ENCODE measurements around the gene PRUNE2. TPM values are rescaled to one million over a fixed set of nuclear protein-coding genes. Genes with fewer than 3 reads are reported as not detected.

PRUNE2 gene
- total and polyA plus RNA-seq, 9 of the 15 experiments (the other 6 are each of a cell fraction or from before 2014, with no cell fraction given), result 0.05 to 0.45 (median 0.18) TPM; not detected in 1

DNA sequence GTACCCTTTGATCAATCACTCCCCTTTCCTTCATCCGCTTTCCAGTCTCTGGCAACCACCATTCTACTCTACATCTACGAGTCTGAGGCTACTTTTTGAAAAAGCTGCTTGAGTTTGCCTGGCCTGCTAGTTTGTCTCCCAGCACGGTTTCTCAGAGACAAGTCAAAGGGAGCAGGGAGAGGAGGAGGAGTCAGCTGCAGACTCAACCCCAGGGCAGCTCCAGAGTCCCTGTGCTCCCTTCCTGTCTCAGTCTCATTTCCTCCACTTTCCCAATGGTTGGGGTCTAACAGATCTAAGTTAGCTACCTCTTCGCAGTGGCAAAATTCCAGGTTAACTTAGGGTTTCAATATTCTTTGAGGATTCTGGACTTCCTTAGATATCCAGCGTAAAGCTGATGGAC, 221.7 kb downstream of the PRUNE2 start:
- CTCF ChIA-PET (ENCODE audit: low intra/inter-chr PET ratio), result no interaction called here
- H3K4me2 ChIP-seq (ENCODE audit: insufficient read depth, low read length), result no peak overlapping the region
- H3K9me3 ChIP-seq (replicated peaks; ENCODE audit: control insufficient read depth, insufficient read depth, low read depth, low read length), result no peaks in the 10 kb centered on the region
- H2AFZ ChIP-seq (ENCODE audit: low read depth, low read length), result 0 out of 2 replicates have a peak overlapping the region, but pooled peaks have one; percentile 16
- no peaks in the 10 kb centered on the region; a peak in 1 of 5 replicates for H3K4me1 ChIP-seq (replicated peaks in 1 of 2; ENCODE audit: control insufficient read depth in 2 of 2, insufficient read depth in 2 of 2, low read length in 2 of 2)
- BruUV-seq (replicated peaks), result no TSS peak
- in situ Hi-C loops (cut with MboI) (no loop called here), intact Hi-C loops (cut with micrococcal nuclease) (no loop called here)
- H3K4me3 ChIP-seq, result no peak overlapping the region
- POLR2A ChIA-PET, result interaction anchor here (1.1 kb wide), 1 partner anchor 16 kb away, joined by 4 read pairs; no protein-coding TSS in a partner anchor
- WGBS (ENCODE audit: insufficient coverage, low coverage, missing lambda C conversion rate), result 31% methylated on average over 4 of the region's 5 CpGs
- H3K9ac ChIP-seq (ENCODE audit: insufficient read depth in 1 of 2, low read depth in 2 of 2, low read length in 2 of 2), result no peak overlapping the region
- ATAC-seq (no peak), FAIRE-seq (no peak), DNase-seq (ENCODE audit: extremely low read depth in 1 of 4, low spot score in 3 of 4) (no peak)
- TF ChIP-seq SRF (CRISPR knock-in tag; IDR thresholded peaks at IDR 0.05) (no peak), HDAC1 (IDR thresholded peaks at IDR 0.05) (no peak), HDAC2 (IDR thresholded peaks at IDR 0.05) (no peak), ZNF24 (IDR thresholded peaks at IDR 0.05) (no peak), CBX5 (IDR thresholded peaks at IDR 0.05; ENCODE audit: borderline replicate concordance, low read depth) (no peak), ARID2 (IDR thresholded peaks at IDR 0.05) (no peak), NFIC (IDR thresholded peaks at IDR 0.05) (no peak), ZNF766 (CRISPR knock-in tag; conservative IDR thresholded peaks at IDR 0.05) (no peak), CBFA2T2 (conservative IDR thresholded peaks at IDR 0.05) (no peak), SRSF1 (IDR thresholded peaks at IDR 0.05; ENCODE audit: low read depth, low read length) (no peak), L3MBTL2 (IDR thresholded peaks at IDR 0.05) (no peak), SOX6 (IDR thresholded peaks at IDR 0.05) (no peak), PHB (CRISPR knock-in tag; IDR thresholded peaks at IDR 0.05) (no peak), CREBBP (IDR thresholded peaks at IDR 0.05; ENCODE audit: low read depth, low read length) (no peak), STAT5A (IDR thresholded peaks at IDR 0.05; ENCODE audit: borderline replicate concordance, low read length) (no peak), CBFA2T3 (IDR thresholded peaks at IDR 0.05) (no peak), PREB (CRISPR knock-in tag; IDR thresholded peaks at IDR 0.05) (no peak)
- TF ChIP-seq, protein P1, sequence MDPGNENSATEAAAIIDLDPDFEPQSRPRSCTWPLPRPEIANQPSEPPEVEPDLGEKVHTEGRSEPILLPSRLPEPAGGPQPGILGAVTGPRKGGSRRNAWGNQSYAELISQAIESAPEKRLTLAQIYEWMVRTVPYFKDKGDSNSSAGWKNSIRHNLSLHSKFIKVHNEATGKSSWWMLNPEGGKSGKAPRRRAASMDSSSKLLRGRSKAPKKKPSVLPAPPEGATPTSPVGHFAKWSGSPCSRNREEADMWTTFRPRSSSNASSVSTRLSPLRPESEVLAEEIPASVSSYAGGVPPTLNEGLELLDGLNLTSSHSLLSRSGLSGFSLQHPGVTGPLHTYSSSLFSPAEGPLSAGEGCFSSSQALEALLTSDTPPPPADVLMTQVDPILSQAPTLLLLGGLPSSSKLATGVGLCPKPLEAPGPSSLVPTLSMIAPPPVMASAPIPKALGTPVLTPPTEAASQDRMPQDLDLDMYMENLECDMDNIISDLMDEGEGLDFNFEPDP (CRISPR knock-in tag; IDR thresholded peaks at IDR 0.05), result no peak
- TF ChIP-seq, protein P2, sequence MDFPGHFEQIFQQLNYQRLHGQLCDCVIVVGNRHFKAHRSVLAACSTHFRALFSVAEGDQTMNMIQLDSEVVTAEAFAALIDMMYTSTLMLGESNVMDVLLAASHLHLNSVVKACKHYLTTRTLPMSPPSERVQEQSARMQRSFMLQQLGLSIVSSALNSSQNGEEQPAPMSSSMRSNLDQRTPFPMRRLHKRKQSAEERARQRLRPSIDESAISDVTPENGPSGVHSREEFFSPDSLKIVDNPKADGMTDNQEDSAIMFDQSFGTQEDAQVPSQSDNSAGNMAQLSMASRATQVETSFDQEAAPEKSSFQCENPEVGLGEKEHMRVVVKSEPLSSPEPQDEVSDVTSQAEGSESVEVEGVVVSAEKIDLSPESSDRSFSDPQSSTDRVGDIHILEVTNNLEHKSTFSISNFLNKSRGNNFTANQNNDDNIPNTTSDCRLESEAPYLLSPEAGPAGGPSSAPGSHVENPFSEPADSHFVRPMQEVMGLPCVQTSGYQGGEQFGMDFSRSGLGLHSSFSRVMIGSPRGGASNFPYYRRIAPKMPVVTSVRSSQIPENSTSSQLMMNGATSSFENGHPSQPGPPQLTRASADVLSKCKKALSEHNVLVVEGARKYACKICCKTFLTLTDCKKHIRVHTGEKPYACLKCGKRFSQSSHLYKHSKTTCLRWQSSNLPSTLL (IDR thresholded peaks at IDR 0.05), result no peak
- H3K36me3 ChIP-seq (ENCODE audit: control insufficient read depth, insufficient read depth, low read length), result no peaks in the 10 kb centered on the region
- H3K79me2 ChIP-seq (ENCODE audit: control insufficient read depth, insufficient read depth, low read length), result no peaks in the 10 kb centered on the region
- no peaks in the 10 kb centered on the region for H3K27me3 ChIP-seq (ENCODE audit: control insufficient read depth in 2 of 2, insufficient read depth in 2 of 2, low read length in 2 of 2)
- no peaks in the 10 kb centered on the region for H4K20me1 ChIP-seq (replicated peaks; ENCODE audit: control insufficient read depth, insufficient read depth, low read length)
- H3K9me1 ChIP-seq (ENCODE audit: control insufficient read depth, insufficient read depth, low read length), result no peaks in the 10 kb centered on the region
- no peak overlapping the region for H3K27ac ChIP-seq (ENCODE audit: extremely low read depth, low read depth, low read length)

All from K562 (cell line).